HepG2 (cell line): ENCODE measurements around the gene PAPPA2. TPM values are rescaled to one million over a fixed set of nuclear protein-coding genes. Genes with fewer than 3 reads are reported as not detected.

Experiments
- ATAC-seq: fragments of 200-7000 bp; cut with Tn5 transposase; 3 replicates; pipeline ENCODE4 v1.9.1; 2020; ENCODE audit warnings: mild to moderate bottlenecking, moderate library complexity
- BruUV-seq: library from RNA; stranded (reverse); fragments of 400-500 nt; replicated peaks from 2 replicates; lab custom pipeline; 2021; lab: Mats Ljungman, UMichigan
- CTCF ChIA-PET: fragments of 300-600 bp; formaldehyde crosslinking; extraction: SDS; loops from one replicate; lab custom pipeline; 2021; ENCODE audit warnings: low total read pairs, inconsistent platforms, low intra/inter-chr PET ratio; lab: Yijun Ruan, JAX
- POLR2A ChIA-PET: fragments of 350-600 bp; sonication (Branson Sonifier 250); formaldehyde crosslinking; loops from one replicate; lab custom pipeline; 2020; ENCODE audit warnings: antibody characterized with exemption, inconsistent platforms; lab: Yijun Ruan, JAX
- DNase-seq: peaks from one replicate; pipeline ENCODE4 v3.0.0-alpha.2; 2015; ENCODE audit warnings: low spot score
- FAIRE-seq: peaks from 3 replicates; lab custom pipeline; 2011; peaks lifted over from hg19 to GRCh38; lab: Jason Lieb, UNC
- H2AFZ ChIP-seq: one replicate; pipeline ENCODE4 v1.6.1; 2011; ENCODE audit warnings: low read length, inconsistent platforms
- H3K27ac ChIP-seq: fragments of 300-600 bp; 3 replicates; pipeline ENCODE4 v1.8.0; 2011; ENCODE audit warnings: mixed run types, mild to moderate bottlenecking, mixed read lengths, low read length, inconsistent platforms; ENCODE audit not compliant: insufficient read depth; ENCODE audit errors: extremely low read length
- H3K27me3 ChIP-seq, 2 experiments: fragments of 200-600 bp in 1 of 2; 2 replicates in 1 of 2; 3 replicates in 1 of 2; pipeline versions ENCODE4 v1.6.0 to v1.8.0; 2011; ENCODE audit warnings: low read length in 2 of 2, mild to moderate bottlenecking in 2 of 2, moderate library complexity in 2 of 2, inconsistent platforms in 1 of 2; ENCODE audit not compliant: insufficient read depth in 2 of 2, control insufficient read depth in 1 of 2
- H3K36me3 ChIP-seq, 2 experiments: fragments of 200-600 bp in 1 of 2; replicated peaks in 1 of 2; 2 replicates in 1 of 2; 3 replicates in 1 of 2; pipeline versions ENCODE4 v1.5.1 to v1.8.0; 2011; ENCODE audit warnings: low read length in 2 of 2, inconsistent platforms in 1 of 2; ENCODE audit not compliant: insufficient read depth in 2 of 2, control insufficient read depth in 1 of 2
- H3K4me1 ChIP-seq: 2 replicates; pipeline ENCODE4 v1.5.1; 2012; ENCODE audit warnings: low read length, inconsistent platforms; ENCODE audit not compliant: insufficient read depth
- H3K4me2 ChIP-seq: 2 replicates; pipeline ENCODE4 v1.6.0; 2011; ENCODE audit warnings: low read depth, low read length, inconsistent platforms
- H3K4me3 ChIP-seq, 3 experiments: fragments of 200-600 bp in 1 of 3; sonication (generic), shearing (Covaris generic) in 1 of 3; replicated peaks in 1 of 3; 2 replicates each; pipeline ENCODE4 v1.5.1; 2011 to 2016; ENCODE audit warnings: low read length in 3 of 3, inconsistent platforms in 2 of 3, low read depth in 2 of 3, mild to moderate bottlenecking in 2 of 3, control low read depth in 1 of 3, mixed read lengths in 1 of 3; ENCODE audit not compliant: insufficient read depth in 1 of 3
- H3K79me2 ChIP-seq: one replicate; pipeline ENCODE4 v1.6.1; 2011; ENCODE audit warnings: low read length, inconsistent platforms; ENCODE audit not compliant: insufficient read depth
- H3K9ac ChIP-seq: 2 replicates; pipeline ENCODE4 v1.6.0; 2011; ENCODE audit warnings: mild to moderate bottlenecking, low read depth, low read length, inconsistent platforms; ENCODE audit not compliant: insufficient read depth
- H3K9me3 ChIP-seq: 2 replicates; pipeline ENCODE4 v1.5.1; 2012; ENCODE audit warnings: mild to moderate bottlenecking, low read length
- H4K20me1 ChIP-seq: 2 replicates; pipeline ENCODE4 v1.6.0; 2011; ENCODE audit warnings: inconsistent platforms, mild to moderate bottlenecking, low read length, moderate library complexity; ENCODE audit not compliant: insufficient read depth
- CCAR2 ChIP-seq: fragments of 200-400 bp; formaldehyde crosslinking; optimal IDR thresholded peaks from 2 replicates; pipeline ENCODE3; 2018; ENCODE audit warnings: low read depth, mild to moderate bottlenecking, low read length, moderate library complexity
- CENPX ChIP-seq: sonication (generic); formaldehyde crosslinking; IDR thresholded peaks from 2 replicates; pipeline ENCODE4 v1.9.0; 2021; ENCODE audit warnings: mild to moderate bottlenecking, missing genetic modification reagents, moderate library complexity
- EP300 ChIP-seq, 3 experiments: sonication (generic) in 1 of 3; formaldehyde crosslinking in 1 of 3; IDR thresholded peaks; 2 replicates each; pipeline versions ENCODE4 v1.5.1 to v1.6.1; 2011 to 2020; ENCODE audit warnings: low read depth in 2 of 3, low read length in 2 of 3, borderline replicate concordance in 1 of 3, improper control_type of control experiment in 1 of 3, mild to moderate bottlenecking in 1 of 3, missing genetic modification reagents in 1 of 3, moderate library complexity in 1 of 3
- FOXJ3 ChIP-seq: sonication (generic); formaldehyde crosslinking; IDR thresholded peaks from 2 replicates; pipeline ENCODE4 v1.4.0; 2020; ENCODE audit warnings: missing genetic modification reagents, mild to moderate bottlenecking, borderline replicate concordance
- HES4 ChIP-seq: sonication (generic); formaldehyde crosslinking; IDR thresholded peaks from 2 replicates; pipeline ENCODE4 v1.9.0; 2021; ENCODE audit warnings: mild to moderate bottlenecking, missing genetic modification reagents, borderline replicate concordance
- HMGA1 ChIP-seq: sonication (generic); formaldehyde crosslinking; conservative IDR thresholded peaks from 2 replicates; pipeline ENCODE4 v1.4.0; 2020; ENCODE audit warnings: missing genetic modification reagents
- HOXA7 ChIP-seq: sonication (generic); formaldehyde crosslinking; IDR thresholded peaks from 2 replicates; pipeline ENCODE4 v1.8.1; 2022; ENCODE audit warnings: mild to moderate bottlenecking, missing genetic modification reagents, moderate library complexity
- RFX1 ChIP-seq: fragments of 450-650 bp; IDR thresholded peaks from 2 replicates; pipeline ENCODE4 v1.6.1; 2017
- SOX13 ChIP-seq, 3 experiments: fragments of 450-650 bp in 1 of 3; sonication (generic) in 1 of 3; formaldehyde crosslinking in 1 of 3; IDR thresholded peaks in 2 of 3; conservative IDR thresholded peaks in 1 of 3; 2 replicates each; pipeline versions ENCODE4 v1.5.0 to v1.6.1; 2016 to 2020; ENCODE audit warnings: antibody characterized with exemption in 1 of 3, mild to moderate bottlenecking in 1 of 3, missing compliant biosample characterization in 1 of 3, missing genetic modification reagents in 1 of 3, moderate library complexity in 1 of 3
- ZNF20 ChIP-seq: sonication (generic); formaldehyde crosslinking; IDR thresholded peaks from 2 replicates; pipeline ENCODE4 v1.4.0; 2020; ENCODE audit warnings: mild to moderate bottlenecking, moderate library complexity, missing genetic modification reagents
- ZNF773 ChIP-seq: sonication (generic); formaldehyde crosslinking; IDR thresholded peaks from 2 replicates; pipeline ENCODE4 v1.4.0; 2020; ENCODE audit warnings: missing genetic modification reagents, borderline replicate concordance
- WGBS: methylation state at CpG from one replicate; pipeline ENCODE4 v1.1.6; 2017; ENCODE audit warnings: low lambda C conversion rate; 5-methylcytosine and 5-hydroxymethylcytosine counted together
- in situ Hi-C: cut with HindIII; loops from 2 replicates; pipeline ENCODE4 v1.10.0; 2017; ENCODE audit warnings: low pct_unique_long_range_greater_than_20kb; ENCODE audit not compliant: extremely low pct_ligation_motif_present
- intact Hi-C: fragments of 100-400 bp; cut with micrococcal nuclease; formaldehyde crosslinking; loops from one replicate; pipeline ENCODE4 v1.10.0; 2022; ENCODE audit not compliant: unreplicated experiment
- polyA plus RNA-seq, 8 experiments: library from polyadenylated mRNA; depleted of rRNA in 3 of 8; stranded (reverse) in 7 of 8; unstranded in 1 of 8; fragments of >200 nt; fragmentation: Illumina TruSeq in 4 of 8; extraction: Trizol in 4 of 8; gene quantifications; 2 replicates each; pipeline versions ENCODE4 v1.2.1 to v1.2.3, GENCODE V29; 2011 to 2016; ENCODE audit warnings: low read depth in 4 of 8, missing spikeins in 1 of 8, mixed read lengths in 1 of 8; ENCODE audit not compliant: insufficient read depth in 1 of 8
- total RNA-seq, 5 experiments: library from RNA; depleted of rRNA; stranded (reverse); fragments of >200 nt; fragmentation: Illumina TruSeq; extraction: Trizol; gene quantifications; 2 replicates each; pipeline ENCODE4 v1.2.3, GENCODE V29; 2016; ENCODE audit warnings: low read depth in 1 of 5
- TF ChIP-seq, protein P1 (sequence below), 2 experiments: IDR thresholded peaks; 2 replicates each; pipeline ENCODE4 v1.6.1; 2011 to 2012; ENCODE audit warnings: low read length in 2 of 2, borderline replicate concordance in 1 of 2, low read depth in 1 of 2, mild to moderate bottlenecking in 1 of 2, moderate library complexity in 1 of 2
- TF ChIP-seq, protein P2 (sequence below): sonication (generic); formaldehyde crosslinking; IDR thresholded peaks from 2 replicates; pipeline ENCODE4 v1.5.1; 2020; ENCODE audit warnings: missing genetic modification reagents, mild to moderate bottlenecking, borderline replicate concordance
- TF ChIP-seq, protein P3 (sequence below): sonication (generic); formaldehyde crosslinking; IDR thresholded peaks from 2 replicates; pipeline ENCODE4 v1.4.0; 2020; ENCODE audit warnings: missing genetic modification reagents

Gene PAPPA2
- total and polyA plus RNA-seq, 2 of the 13 experiments (the other 11 are each of a cell fraction or from before 2014, with no cell fraction given), result 0.01 TPM; not detected in 1

DNA sequence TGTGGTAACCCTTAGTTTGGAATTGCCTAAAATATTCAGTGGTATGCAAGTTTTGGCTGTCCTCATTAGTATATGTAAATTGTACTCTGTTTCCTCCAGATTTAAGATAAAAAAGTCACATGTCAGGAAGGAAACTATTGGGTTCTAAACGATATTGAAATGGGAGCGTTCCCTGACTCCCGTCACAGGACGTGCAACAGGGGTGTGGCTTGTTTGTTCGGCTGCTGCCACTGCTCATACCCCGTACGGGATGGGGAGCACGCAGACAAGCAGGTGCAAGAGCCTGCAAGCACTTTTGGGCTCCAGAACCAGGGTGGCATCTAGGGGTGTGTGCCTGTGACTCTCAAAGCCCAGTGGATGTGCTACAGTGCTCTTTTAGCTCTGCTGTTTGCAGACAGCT, 6.2 kb upstream of the PAPPA2 start (continued):
- TF ChIP-seq, protein P1, sequence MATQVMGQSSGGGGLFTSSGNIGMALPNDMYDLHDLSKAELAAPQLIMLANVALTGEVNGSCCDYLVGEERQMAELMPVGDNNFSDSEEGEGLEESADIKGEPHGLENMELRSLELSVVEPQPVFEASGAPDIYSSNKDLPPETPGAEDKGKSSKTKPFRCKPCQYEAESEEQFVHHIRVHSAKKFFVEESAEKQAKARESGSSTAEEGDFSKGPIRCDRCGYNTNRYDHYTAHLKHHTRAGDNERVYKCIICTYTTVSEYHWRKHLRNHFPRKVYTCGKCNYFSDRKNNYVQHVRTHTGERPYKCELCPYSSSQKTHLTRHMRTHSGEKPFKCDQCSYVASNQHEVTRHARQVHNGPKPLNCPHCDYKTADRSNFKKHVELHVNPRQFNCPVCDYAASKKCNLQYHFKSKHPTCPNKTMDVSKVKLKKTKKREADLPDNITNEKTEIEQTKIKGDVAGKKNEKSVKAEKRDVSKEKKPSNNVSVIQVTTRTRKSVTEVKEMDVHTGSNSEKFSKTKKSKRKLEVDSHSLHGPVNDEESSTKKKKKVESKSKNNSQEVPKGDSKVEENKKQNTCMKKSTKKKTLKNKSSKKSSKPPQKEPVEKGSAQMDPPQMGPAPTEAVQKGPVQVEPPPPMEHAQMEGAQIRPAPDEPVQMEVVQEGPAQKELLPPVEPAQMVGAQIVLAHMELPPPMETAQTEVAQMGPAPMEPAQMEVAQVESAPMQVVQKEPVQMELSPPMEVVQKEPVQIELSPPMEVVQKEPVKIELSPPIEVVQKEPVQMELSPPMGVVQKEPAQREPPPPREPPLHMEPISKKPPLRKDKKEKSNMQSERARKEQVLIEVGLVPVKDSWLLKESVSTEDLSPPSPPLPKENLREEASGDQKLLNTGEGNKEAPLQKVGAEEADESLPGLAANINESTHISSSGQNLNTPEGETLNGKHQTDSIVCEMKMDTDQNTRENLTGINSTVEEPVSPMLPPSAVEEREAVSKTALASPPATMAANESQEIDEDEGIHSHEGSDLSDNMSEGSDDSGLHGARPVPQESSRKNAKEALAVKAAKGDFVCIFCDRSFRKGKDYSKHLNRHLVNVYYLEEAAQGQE (IDR thresholded peaks at IDR 0.05; ENCODE audit: borderline replicate concordance in 1 of 2, low read depth in 1 of 2, low read length in 2 of 2), result no peak

DNA sequence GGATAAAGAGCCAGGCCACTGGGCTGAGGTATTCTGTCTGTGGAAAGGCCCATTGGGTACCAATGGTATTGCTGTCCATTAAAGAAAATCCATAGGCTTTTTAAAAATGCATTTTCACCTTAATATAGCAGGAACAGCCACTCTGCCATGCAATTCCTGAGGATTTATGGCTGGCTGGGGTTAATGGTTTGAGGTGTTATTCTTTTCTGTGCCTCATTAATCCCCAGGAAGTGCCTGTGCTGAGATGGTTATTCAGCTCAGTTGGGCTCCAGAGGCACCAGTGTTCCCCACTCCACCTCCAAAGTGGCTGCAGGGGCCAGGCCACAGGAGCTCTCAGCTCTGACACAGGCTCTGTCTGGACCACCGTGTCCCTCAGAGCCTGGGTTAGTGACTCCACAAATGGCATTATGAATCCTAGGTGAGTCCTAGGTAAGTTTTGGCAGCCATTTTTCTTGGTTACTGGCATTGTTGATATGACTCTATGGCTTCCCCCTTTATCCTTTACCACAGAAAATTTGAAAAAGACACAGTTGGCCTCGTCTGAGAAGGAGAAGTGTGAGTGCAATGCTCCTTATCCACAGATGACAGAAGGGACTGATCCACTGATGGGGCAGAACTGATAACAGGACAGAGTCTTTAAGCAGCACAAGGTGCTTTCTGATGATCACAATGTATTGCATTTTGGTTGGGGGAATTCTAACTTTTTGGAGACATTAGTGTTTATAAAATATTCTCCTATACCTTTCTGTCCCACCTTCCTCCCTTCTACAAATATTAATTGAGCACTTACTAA, 2.2 kb upstream of the PAPPA2 start:
- in situ Hi-C loops, result loop anchor here (25.0 kb wide), 1 partner anchor 1098 kb away; no protein-coding TSS in a partner anchor
- FAIRE-seq (no peak), ATAC-seq (no peak), DNase-seq (no peak)
- Histone ChIP-seq H3K9me3 (no peaks in the 10 kb centered on the region), H3K27ac (no peak overlapping the region), H3K79me2 (no peaks in the 10 kb centered on the region), H3K4me3 (no peak overlapping the region), H2AFZ (no peak overlapping the region), H3K9ac (no peak overlapping the region), H3K27me3 (no peaks in the 10 kb centered on the region), H3K36me3 (no peaks in the 10 kb centered on the region), H3K4me2 (no peak overlapping the region), H3K4me1 (no peaks in the 10 kb centered on the region), H4K20me1 (no peaks in the 10 kb centered on the region)
- intact Hi-C loops, result no loop called here
- ChIA-PET CTCF (no interaction called here), POLR2A (no interaction called here)
- BruUV-seq, result no TSS peak
- WGBS, result 0% methylated on average over 1 of the region's 2 CpGs
- TF ChIP-seq ZNF20 (no peak), ZNF773 (CRISPR knock-in tag) (no peak), RFX1 (no peak), EP300 (IDR thresholded peaks at IDR 0.05; ENCODE audit: low read depth in 2 of 2, low read length in 2 of 2) (no peak), EP300 (CRISPR knock-in tag; IDR thresholded peaks at IDR 0.05; ENCODE audit: borderline replicate concordance) (no peak), CCAR2 (no peak), HOXA7 (CRISPR knock-in tag) (no peak), SOX13 (IDR thresholded peaks at IDR 0.05) (no peak), SOX13 (CRISPR knock-in tag; conservative IDR thresholded peaks at IDR 0.05 in 1 of 2, IDR thresholded peaks at IDR 0.05 in 1 of 2) (no peak), HMGA1 (CRISPR knock-in tag) (no peak), FOXJ3 (CRISPR knock-in tag) (no peak), HES4 (CRISPR knock-in tag) (no peak), CENPX (CRISPR knock-in tag) (no peak)
- TF ChIP-seq, protein P2, sequence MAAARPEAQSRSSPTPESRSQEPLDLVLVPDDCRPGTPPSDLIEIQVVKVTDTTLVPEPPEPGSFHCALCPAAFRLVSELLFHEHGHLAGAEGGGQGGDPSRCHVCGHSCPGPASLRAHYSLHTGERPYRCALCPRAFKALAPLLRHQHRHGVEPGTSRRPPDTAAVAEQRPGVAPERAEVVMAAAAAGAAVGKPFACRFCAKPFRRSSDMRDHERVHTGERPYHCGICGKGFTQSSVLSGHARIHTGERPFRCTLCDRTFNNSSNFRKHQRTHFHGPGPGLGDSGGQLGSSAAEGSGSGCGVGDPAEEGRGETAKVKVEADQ (CRISPR knock-in tag), result no peak
- TF ChIP-seq, protein P3, sequence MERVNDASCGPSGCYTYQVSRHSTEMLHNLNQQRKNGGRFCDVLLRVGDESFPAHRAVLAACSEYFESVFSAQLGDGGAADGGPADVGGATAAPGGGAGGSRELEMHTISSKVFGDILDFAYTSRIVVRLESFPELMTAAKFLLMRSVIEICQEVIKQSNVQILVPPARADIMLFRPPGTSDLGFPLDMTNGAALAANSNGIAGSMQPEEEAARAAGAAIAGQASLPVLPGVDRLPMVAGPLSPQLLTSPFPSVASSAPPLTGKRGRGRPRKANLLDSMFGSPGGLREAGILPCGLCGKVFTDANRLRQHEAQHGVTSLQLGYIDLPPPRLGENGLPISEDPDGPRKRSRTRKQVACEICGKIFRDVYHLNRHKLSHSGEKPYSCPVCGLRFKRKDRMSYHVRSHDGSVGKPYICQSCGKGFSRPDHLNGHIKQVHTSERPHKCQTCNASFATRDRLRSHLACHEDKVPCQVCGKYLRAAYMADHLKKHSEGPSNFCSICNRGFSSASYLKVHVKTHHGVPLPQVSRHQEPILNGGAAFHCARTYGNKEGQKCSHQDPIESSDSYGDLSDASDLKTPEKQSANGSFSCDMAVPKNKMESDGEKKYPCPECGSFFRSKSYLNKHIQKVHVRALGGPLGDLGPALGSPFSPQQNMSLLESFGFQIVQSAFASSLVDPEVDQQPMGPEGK (CRISPR knock-in tag), result no peak
